Effector memory CD4-positive, alpha-beta T cell (primary cell): ENCODE results near the gene SCRN2.

ENCODE experiments used
- DNase-seq, 3 donors: peaks; one replicate each; pipeline ENCODE4 v3.0.0-alpha.2; 2020
- H3K27ac ChIP-seq: 2 replicates; pipeline ENCODE4 v1.7.0; 2013; ENCODE audit warnings: mild to moderate bottlenecking, low read length, moderate library complexity; ENCODE audit not compliant: insufficient read depth, poor library complexity, severe bottlenecking
- H3K27me3 ChIP-seq: replicated peaks from 2 replicates; pipeline ENCODE4 v1.7.0; 2013; ENCODE audit warnings: mild to moderate bottlenecking, low read length; ENCODE audit not compliant: insufficient read depth, control insufficient read depth, poor library complexity, severe bottlenecking
- H3K36me3 ChIP-seq: 2 replicates; pipeline ENCODE4 v1.7.0; 2013; ENCODE audit warnings: mild to moderate bottlenecking, low read length, moderate library complexity; ENCODE audit not compliant: control insufficient read depth, insufficient read depth
- H3K4me1 ChIP-seq: 2 replicates; pipeline ENCODE4 v1.7.0; 2013; ENCODE audit warnings: low read length, mild to moderate bottlenecking; ENCODE audit not compliant: control insufficient read depth, insufficient read depth, poor library complexity, severe bottlenecking
- H3K4me3 ChIP-seq: 2 replicates; pipeline ENCODE4 v1.7.0; 2013; ENCODE audit warnings: low read length, low read depth, mild to moderate bottlenecking; ENCODE audit not compliant: insufficient read depth, poor library complexity, severe bottlenecking
- H3K9me3 ChIP-seq: 2 replicates; pipeline ENCODE4 v1.7.0; 2013; ENCODE audit warnings: mild to moderate bottlenecking, low read length, moderate library complexity; ENCODE audit not compliant: control insufficient read depth

Gene SCRN2

DNA sequence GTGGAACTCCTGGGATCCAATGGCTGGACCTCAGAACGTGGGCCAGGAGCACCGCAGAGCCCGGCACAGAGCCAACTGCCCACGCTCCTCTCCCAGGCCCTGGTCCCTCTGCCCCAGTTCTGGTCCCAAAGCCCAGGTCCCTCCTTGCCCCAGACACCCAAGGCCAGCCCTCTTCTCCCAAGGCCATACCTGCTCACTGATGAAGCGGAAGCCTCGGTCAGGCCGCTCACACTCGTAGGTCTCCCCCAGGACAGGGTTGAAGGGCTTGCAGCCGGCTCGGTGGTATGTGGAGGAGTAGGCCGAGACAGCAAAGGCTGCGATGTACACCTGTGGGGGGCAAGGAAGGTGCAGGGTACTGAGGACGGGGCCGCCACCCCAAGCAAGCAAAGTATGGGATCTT is 28.0 kb downstream of the SCRN2 start:
- Histone ChIP-seq H3K4me3 (no peak overlapping the region), H3K27me3 (no peaks in the 10 kb centered on the region), H3K27ac (no peak overlapping the region), H3K9me3 (no peaks in the 10 kb centered on the region), H3K36me3 (peaks cover 91% of the 10 kb centered on the region), H3K4me1 (no peaks in the 10 kb centered on the region)
- no peak for DNase-seq

DNA sequence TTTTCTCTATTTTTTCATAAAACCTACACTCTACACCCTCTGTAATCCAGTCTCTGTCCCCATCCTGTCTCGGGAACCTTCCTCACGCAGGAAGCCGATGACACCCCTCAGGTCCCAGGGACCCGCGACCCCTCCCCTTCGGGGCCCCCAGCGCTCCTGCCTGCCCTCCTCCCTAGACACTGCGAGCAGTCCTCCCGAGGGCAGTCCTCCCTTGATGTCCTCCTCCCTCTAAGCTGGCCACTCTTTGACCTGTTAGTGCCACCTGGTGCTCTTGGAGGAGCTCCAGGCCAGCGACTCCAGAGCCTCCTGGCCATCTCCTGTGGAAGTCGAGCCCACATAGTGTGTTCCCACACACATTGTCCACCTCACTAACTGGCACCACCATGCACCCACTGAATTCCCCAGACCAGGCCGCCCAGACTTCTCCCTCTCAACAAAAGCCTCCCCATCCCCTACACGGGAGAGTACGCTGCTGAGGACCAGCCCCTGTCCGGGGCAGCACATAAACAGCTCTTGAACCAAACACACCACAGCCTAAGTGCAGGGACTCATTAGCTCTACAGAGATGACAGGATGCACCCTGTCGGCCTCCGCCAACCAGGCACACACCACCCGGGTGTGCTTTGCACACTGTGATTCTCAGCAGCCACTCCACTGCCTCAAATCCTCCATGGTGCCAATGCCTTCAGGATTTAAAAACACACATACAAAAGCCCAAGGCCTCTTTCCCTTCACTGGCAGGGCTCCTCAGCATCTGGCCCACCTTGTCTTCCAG is 28.7 kb downstream of the SCRN2 start:
- no peaks in the 10 kb centered on the region for H3K27me3 ChIP-seq
- DNase-seq: no peak
- no peaks in the 10 kb centered on the region for H3K9me3 ChIP-seq
- H3K27ac ChIP-seq: no peak overlapping the region
- no peaks in the 10 kb centered on the region for H3K4me1 ChIP-seq
- no peak overlapping the region for H3K4me3 ChIP-seq
- H3K36me3 ChIP-seq: peaks cover 91% of the 10 kb centered on the region

DNA sequence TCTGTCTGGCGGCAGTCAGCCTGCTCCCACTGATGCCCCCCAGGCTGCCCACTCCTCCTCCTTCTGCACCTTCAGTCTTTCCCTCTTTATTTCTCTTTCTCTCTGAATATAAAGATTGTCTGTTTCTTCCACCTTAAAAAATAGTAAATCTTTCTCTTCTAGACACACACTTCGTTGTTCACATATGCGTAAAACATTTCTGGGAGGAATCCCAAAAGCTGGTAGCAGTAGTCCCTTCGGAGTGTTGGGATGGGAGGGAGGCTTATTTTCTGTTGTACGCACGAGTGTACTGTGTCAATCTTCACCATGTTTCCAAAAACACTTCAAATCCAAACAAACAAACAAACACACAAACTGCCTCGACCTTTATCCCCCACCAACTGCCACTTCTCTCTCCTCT is 29.4 kb downstream of the SCRN2 start:
- H3K4me1 ChIP-seq: no peaks in the 10 kb centered on the region
- H3K27ac ChIP-seq: no peak overlapping the region
- no peaks in the 10 kb centered on the region for H3K9me3 ChIP-seq
- H3K4me3 ChIP-seq: no peak overlapping the region
- peaks cover 84% of the 10 kb centered on the region for H3K36me3 ChIP-seq
- H3K27me3 ChIP-seq: no peaks in the 10 kb centered on the region
- no peak for DNase-seq

DNA sequence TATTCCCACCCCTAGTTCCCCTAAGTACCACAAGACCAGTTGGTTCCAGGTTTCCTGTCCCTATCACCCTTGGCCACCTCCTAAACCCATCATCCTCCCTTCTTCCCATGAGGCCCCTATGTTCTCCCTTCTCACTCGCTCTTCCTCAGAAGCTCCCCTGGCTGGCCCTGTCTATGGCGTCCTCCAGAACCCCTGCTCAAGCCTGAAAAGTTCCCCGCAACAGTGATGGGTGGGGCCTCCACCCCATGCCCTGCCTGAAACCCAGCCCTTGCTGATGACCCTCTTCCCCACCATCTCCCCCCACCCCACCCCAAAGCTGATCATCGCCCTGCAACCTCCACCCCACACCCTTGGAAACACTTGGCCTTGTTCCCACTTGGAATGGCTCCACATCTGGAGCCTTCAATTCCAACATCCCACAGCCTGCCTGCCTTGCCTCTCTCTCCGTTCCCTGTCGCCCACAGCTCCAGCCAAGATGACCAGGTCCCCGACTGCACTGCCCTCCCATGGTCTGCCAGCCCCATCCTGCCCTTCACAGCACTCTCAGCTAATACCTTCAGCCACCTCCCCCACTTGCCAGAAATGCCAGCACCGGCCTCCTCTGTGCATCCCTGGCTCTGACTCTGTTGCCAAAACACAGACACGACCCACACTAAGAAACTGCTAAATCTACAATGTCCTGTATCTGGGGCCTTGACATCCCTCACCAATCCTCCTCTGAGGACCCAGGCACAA is 30.0 kb downstream of the SCRN2 start:
- Histone ChIP-seq H3K27me3 (no peaks in the 10 kb centered on the region), H3K4me1 (no peaks in the 10 kb centered on the region), H3K36me3 (peaks cover 78% of the 10 kb centered on the region), H3K27ac (no peak overlapping the region), H3K9me3 (no peaks in the 10 kb centered on the region), H3K4me3 (no peak overlapping the region)
- no peak for DNase-seq

GRCh38 chr17:47810200-47810821 is 30.8 kb downstream of the SCRN2 start:
- Histone ChIP-seq H3K27ac (no peak overlapping the region), H3K9me3 (no peaks in the 10 kb centered on the region), H3K27me3 (no peaks in the 10 kb centered on the region), H3K4me1 (no peaks in the 10 kb centered on the region), H3K36me3 (peaks cover 71% of the 10 kb centered on the region), H3K4me3 (no peak overlapping the region)
- peak in 2 of 3 donors; percentile 12 to 23 for DNase-seq

- Histone ChIP-seq H3K27me3 (no peaks in the 10 kb centered on the region), H3K4me3 (no peak overlapping the region), H3K36me3 (peaks cover 61% of the 10 kb centered on the region), H3K9me3 (no peaks in the 10 kb centered on the region), H3K27ac (no peak overlapping the region), H3K4me1 (no peaks in the 10 kb centered on the region)
- DNase-seq: no peak
Measured at GRCh38 chr17:47808830-47809480, 32.1 kb downstream of the SCRN2 start.

DNA sequence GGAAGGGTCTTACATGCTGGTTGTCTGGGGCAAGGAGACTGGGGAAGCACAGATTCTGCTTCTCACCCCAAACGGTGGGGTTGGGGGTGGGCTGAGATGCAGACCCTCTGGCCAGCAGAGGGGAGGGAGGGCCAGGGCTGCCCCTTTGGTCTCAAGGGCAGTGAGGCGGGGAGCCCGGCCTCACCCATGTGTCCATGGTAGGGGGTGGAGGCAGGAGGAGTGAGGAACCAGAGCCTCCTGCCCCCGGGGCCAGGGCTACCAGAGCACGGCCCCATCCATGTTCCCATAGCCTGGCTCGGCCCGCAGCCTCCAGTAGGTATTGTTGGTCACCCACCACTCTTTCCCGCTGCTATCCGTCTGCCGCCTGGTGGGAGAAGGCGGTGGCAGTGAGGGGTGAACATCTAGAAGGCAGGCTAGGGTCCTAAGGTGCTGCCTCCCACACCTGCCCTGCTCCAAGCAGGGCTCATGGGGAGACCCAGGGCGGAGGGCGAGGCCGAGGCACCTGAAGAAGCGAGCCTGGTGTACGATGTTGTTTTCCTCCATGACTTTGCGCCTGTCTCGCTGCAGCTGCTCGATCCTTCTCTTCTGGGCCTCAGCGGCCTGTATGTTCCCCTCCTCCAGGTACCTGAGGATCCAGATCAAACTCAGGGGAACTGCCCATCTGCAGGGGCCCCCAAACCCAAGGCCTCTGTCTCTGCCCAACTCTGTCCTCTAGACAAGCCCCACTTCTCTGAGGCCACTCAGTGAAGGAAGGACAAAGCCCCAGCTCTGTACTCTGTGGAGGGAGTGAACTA is 32.8 kb downstream of the SCRN2 start:
- no peaks in the 10 kb centered on the region for H3K27me3 ChIP-seq
- H3K27ac ChIP-seq: no peak overlapping the region
- H3K9me3 ChIP-seq: no peaks in the 10 kb centered on the region
- H3K4me1 ChIP-seq: no peaks in the 10 kb centered on the region
- H3K36me3 ChIP-seq: peaks cover 54% of the 10 kb centered on the region
- no peak for DNase-seq
- no peak overlapping the region for H3K4me3 ChIP-seq

DNA sequence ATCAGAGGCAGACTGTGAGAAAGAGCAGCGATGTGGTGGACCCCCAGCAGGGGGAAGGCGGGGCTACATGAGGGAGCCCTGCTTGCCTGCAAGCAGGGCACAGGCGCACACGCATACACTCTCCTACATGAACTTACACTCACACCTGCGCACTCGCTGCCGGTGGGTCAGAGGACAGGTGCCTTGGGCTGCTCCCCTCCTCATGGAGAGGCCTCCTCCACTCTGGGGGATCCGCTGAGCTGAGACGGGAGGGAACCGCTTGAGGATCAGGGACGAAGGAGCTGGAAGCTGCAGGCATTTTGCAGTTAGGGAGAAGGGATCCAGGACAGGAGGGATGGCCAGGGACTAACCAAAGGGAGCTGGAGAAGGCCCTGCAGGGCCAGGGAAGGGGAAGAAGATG is 33.7 kb downstream of the SCRN2 start:
- no peaks in the 10 kb centered on the region for H3K27me3 ChIP-seq
- H3K36me3 ChIP-seq: peaks cover 46% of the 10 kb centered on the region
- no peak overlapping the region for H3K27ac ChIP-seq
- no peaks in the 10 kb centered on the region for H3K9me3 ChIP-seq
- no peak overlapping the region for H3K4me3 ChIP-seq
- DNase-seq: no peak
- no peaks in the 10 kb centered on the region for H3K4me1 ChIP-seq

- no peak overlapping the region for H3K27ac ChIP-seq
Measured at GRCh38 chr17:47806913-47807255, 34.2 kb downstream of the SCRN2 start.

More at GRCh38 chr17:47806913-47807255, 34.2 kb downstream of the SCRN2 start:
- DNase-seq: no peak
- Histone ChIP-seq H3K27me3 (no peaks in the 10 kb centered on the region), H3K4me1 (no peaks in the 10 kb centered on the region), H3K9me3 (no peaks in the 10 kb centered on the region), H3K4me3 (no peak overlapping the region), H3K36me3 (peaks cover 41% of the 10 kb centered on the region)
